Kidney epithelial cell (primary cell): ENCODE measurements around the gene RARB. TPM values are rescaled to one million over a fixed set of nuclear protein-coding genes. Genes with fewer than 3 reads are reported as not detected.

Experiments used
- DNase-seq: peaks from one replicate; pipeline ENCODE4 v3.0.0-alpha.2; 2010; ENCODE audit warnings: low read depth
- H3K27me3 ChIP-seq: 2 replicates; pipeline ENCODE4 v1.6.0; 2011; ENCODE audit warnings: low read length; ENCODE audit not compliant: control insufficient read depth, insufficient read depth
- H3K36me3 ChIP-seq: 2 replicates; pipeline ENCODE4 v1.5.1; 2011; ENCODE audit warnings: low read length; ENCODE audit not compliant: control insufficient read depth, insufficient read depth
- H3K4me3 ChIP-seq: 2 replicates; pipeline ENCODE4 v1.5.1; 2011; ENCODE audit warnings: low read depth, mild to moderate bottlenecking, control low read depth, low read length
- total RNA-seq: library from RNA; depleted of rRNA; stranded (reverse); fragments of >200 nt; gene quantifications from 2 replicates; pipeline ENCODE4 v1.2.3, GENCODE V29; 2015
- TF ChIP-seq, protein P1 (sequence below): IDR thresholded peaks from 2 replicates; pipeline ENCODE4 v1.5.1; 2011; ENCODE audit warnings: mild to moderate bottlenecking, moderate library complexity, low read length, control low read depth, inconsistent platforms; ENCODE audit not compliant: insufficient read depth, poor library complexity, severe bottlenecking

Gene RARB
- total RNA-seq, 1 donor from 2014 or later, result 3.6 TPM

DNA sequence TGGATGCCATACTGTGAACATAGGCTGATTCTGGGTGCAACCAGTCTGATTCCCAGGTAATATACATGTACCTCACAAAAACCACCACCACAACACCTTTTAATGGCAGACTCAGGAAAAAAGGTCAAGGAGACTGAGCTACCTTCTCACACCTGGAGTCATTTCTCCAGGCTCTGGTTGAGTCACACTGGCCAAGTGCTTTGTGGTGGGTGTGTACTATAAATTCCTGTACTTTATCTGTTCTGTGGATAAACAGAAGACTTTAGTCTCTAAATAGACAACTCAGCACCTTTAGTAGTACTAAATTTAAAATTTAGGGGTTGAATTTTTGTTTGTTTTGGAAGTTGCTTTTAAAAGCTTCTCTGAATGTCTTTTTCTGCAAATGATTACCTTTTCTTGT, 190.0 kb downstream of the RARB start:
- Histone ChIP-seq H3K4me3 (no peak overlapping the region), H3K27me3 (no peaks in the 10 kb centered on the region), H3K36me3 (no peaks in the 10 kb centered on the region)
- TF ChIP-seq, protein P1, sequence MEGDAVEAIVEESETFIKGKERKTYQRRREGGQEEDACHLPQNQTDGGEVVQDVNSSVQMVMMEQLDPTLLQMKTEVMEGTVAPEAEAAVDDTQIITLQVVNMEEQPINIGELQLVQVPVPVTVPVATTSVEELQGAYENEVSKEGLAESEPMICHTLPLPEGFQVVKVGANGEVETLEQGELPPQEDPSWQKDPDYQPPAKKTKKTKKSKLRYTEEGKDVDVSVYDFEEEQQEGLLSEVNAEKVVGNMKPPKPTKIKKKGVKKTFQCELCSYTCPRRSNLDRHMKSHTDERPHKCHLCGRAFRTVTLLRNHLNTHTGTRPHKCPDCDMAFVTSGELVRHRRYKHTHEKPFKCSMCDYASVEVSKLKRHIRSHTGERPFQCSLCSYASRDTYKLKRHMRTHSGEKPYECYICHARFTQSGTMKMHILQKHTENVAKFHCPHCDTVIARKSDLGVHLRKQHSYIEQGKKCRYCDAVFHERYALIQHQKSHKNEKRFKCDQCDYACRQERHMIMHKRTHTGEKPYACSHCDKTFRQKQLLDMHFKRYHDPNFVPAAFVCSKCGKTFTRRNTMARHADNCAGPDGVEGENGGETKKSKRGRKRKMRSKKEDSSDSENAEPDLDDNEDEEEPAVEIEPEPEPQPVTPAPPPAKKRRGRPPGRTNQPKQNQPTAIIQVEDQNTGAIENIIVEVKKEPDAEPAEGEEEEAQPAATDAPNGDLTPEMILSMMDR, result no peak
- DNase-seq, result no peak

DNA sequence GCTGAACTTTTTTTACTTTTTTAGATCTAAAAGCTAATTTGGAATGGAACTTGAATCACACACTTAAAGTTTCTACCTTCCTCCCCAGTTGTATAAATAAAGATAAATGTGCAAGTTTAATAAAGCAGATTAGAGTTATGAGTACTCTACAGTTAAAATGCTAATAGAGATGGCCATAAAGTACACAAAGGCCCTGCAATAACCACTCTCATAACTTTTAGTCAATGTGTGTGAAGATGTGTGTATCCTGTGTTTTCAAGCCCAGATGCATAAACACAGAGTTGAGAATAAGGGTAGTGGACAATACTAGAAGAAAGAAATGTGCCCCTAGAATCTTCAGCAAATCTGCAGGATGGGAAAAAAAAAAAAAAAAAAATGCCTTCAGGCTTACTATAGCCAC, 191.3 kb downstream of the RARB start:
- Histone ChIP-seq H3K36me3 (no peaks in the 10 kb centered on the region), H3K27me3 (no peaks in the 10 kb centered on the region), H3K4me3 (no peak overlapping the region)
- no peak for DNase-seq
- TF ChIP-seq, protein P1, result no peak

DNA sequence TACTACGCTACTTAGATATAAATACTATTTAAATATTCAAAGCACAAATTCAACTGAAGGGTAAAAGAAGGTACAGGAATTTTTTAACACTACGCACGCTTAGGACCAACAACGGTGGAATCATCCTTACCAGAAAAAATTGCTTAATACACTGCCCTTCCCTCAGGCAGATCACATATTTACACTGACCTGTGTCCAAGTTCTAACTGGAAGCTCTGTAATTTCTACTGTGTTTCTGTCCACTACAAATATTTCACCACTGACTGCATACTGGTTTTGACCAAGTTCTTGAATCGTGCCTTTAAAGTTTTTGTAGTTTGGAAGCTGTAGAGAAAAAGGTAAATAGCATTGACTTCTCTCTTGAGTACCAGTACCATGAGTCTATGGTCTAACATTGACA, 192.4 kb downstream of the RARB start:
- no peak for DNase-seq
- Histone ChIP-seq H3K4me3 (no peak overlapping the region), H3K27me3 (no peaks in the 10 kb centered on the region), H3K36me3 (no peaks in the 10 kb centered on the region)
- TF ChIP-seq, protein P1, result no peak

DNA sequence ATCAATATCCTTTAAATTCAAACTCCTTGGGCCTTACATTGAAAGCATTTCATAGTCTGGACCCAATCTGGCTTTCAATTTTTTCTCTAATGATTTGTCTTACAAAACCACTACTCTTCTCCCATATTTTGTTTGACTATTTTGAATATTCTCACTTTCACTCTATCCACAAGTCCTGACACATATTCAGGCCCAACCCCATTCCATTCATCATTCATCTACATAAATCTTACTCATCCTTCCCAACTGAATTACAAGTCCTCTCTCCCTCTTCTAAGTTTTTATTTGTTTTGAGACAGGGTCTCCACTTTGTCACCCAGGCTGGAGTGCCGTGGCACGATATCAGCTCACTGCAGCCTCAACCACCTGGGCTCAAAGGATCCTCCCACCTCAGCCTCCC, 193.0 kb downstream of the RARB start:
- Histone ChIP-seq H3K27me3 (no peaks in the 10 kb centered on the region), H3K4me3 (no peak overlapping the region), H3K36me3 (no peaks in the 10 kb centered on the region)
- no peak for DNase-seq
- TF ChIP-seq, protein P1, result no peak

DNA sequence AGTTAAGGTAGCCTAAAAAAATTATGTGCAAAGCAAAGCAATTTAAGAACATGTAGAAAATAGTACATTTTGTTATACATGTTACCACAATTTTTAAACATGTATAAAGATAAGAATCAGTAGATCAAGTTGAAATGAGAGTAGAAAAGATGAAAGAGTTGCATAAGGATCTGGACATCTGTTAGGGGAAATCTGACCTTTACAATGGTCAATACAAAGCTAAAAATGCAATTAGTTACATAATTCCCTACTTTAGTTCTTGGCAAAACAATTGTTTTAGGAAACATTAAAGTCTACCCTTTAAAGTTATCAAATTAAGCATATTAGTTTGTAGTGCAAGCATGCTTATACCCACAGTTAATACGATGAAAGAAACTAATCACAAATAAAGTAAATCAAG, 203.9 kb downstream of the RARB start:
- Histone ChIP-seq H3K4me3 (no peak overlapping the region), H3K27me3 (no peaks in the 10 kb centered on the region), H3K36me3 (no peaks in the 10 kb centered on the region)
- TF ChIP-seq, protein P1, result no peak
- DNase-seq, result no peak

DNA sequence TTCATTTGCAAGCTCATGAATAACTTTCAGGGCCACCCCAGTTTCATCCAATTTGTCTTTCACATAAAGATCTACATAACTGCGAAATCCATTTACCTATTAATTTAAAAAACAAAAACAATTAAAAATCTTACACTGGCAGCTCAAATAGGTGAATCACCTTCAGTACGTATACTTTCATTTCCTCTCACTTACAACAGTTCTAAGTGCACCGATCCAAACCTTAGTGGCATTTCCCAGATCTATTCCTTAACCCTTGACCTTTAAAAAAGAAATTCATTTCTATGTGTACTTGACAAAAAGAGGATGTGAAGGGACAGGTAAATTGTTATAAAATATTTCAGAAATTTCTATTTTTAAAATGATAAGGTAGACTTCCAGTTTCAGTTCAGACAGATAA, 205.9 kb downstream of the RARB start:
- Histone ChIP-seq H3K36me3 (no peaks in the 10 kb centered on the region), H3K4me3 (no peak overlapping the region), H3K27me3 (no peaks in the 10 kb centered on the region)
- no peak for DNase-seq
- TF ChIP-seq, protein P1, result no peak
